ENCODE measurements around the gene EFHC1. TPM values are rescaled to one million over a fixed set of nuclear protein-coding genes. Genes with fewer than 3 reads are reported as not detected.

Gene EFHC1
- total RNA-seq, 1 experiment from 2014 or later: 13.2 TPM

- Histone ChIP-seq H2BK120ac (ENCODE audit: low read depth, low read length, poor library complexity, severe bottlenecking) (no peak overlapping the region), H3K27me3 (ENCODE audit: insufficient read depth, low read length) (no peaks in the 10 kb centered on the region), H3K23me2 (ENCODE audit: insufficient read length, low read depth, low read length, poor library complexity, severe bottlenecking) (no peaks in the 10 kb centered on the region), H3K18ac (ENCODE audit: insufficient read length, low read depth, low read length) (no peak overlapping the region), H3K4me1 (ENCODE audit: insufficient read depth, low read length) (peaks cover 4% of the 10 kb centered on the region; the same call in 1 of the 2 replicates), H4K5ac (ENCODE audit: insufficient read length, low read depth, low read length) (no peak overlapping the region), H2AK5ac (ENCODE audit: insufficient read length, low read length) (no peak overlapping the region), H2BK15ac (ENCODE audit: low read depth, low read length) (no peak overlapping the region), H3K4ac (ENCODE audit: low read depth, low read length) (no peak overlapping the region), H3K79me2 (ENCODE audit: insufficient read depth, low read length) (no peaks in the 10 kb centered on the region), H2BK20ac (ENCODE audit: low read depth, low read length, poor library complexity, severe bottlenecking) (no peak overlapping the region), H2AFZ (ENCODE audit: low read length) (no peak overlapping the region), H3T11ph (ENCODE audit: low read length) (no peak overlapping the region), H3K14ac (ENCODE audit: insufficient read depth, low read length) (no peak overlapping the region), H4K8ac (replicated peaks; ENCODE audit: insufficient read length, low read depth, low read length) (no peak overlapping the region), H3K23ac (ENCODE audit: insufficient read length, low read depth, low read length) (no peak overlapping the region), H4K20me1 (ENCODE audit: control insufficient read depth, insufficient read depth, insufficient read length) (no peaks in the 10 kb centered on the region), H3K4me2 (ENCODE audit: insufficient read depth, insufficient read length, low read length) (no peak overlapping the region), H4K91ac (ENCODE audit: insufficient read length, low read depth, low read length) (no peak overlapping the region), H3K9ac (ENCODE audit: extremely low read depth, insufficient read length, low read length) (no peak overlapping the region), H3K56ac (ENCODE audit: insufficient read length, low read depth, low read length) (no peak overlapping the region), H2BK5ac (ENCODE audit: insufficient read length, low read length) (no peak overlapping the region), H3K9me3 (ENCODE audit: control insufficient read depth, low read depth, low read length) (no peaks in the 10 kb centered on the region), H3K27ac (ENCODE audit: insufficient read length, low read depth, low read length) (no peak overlapping the region), H3K79me1 (ENCODE audit: insufficient read depth, low read depth, low read length, poor library complexity, severe bottlenecking) (no peaks in the 10 kb centered on the region), H2BK12ac (ENCODE audit: insufficient read length, low read depth, low read length) (no peak overlapping the region)
- H3K4me3 Mint-ChIP-seq: no peak overlapping the region
- no peaks in the 10 kb centered on the region for H3K9me3 Mint-ChIP-seq
- peak; percentile 46 for TF ChIP-seq CTCF (conservative IDR thresholded peaks at IDR 0.05)
- peak overlapping the region in 2 of 3 experiments; percentile 47 to 70; a peak in 1 of 7 replicates for H3K27ac Mint-ChIP-seq
- peaks cover 20 to 28% of the 10 kb centered on the region in 2 experiments for H3K4me1 Mint-ChIP-seq
- H3K36me3 Mint-ChIP-seq (ENCODE audit: insufficient read depth in 1 of 3, low read depth in 3 of 3): peaks cover 18 to 55% (median 33%) of the 10 kb centered on the region in 3 experiments; a peak in 6 of 7 replicates
- WGBS (ENCODE audit: extremely low coverage, insufficient read length, low lambda C conversion rate): no CpG with 5 or more reads among the region's 16 CpGs
- no peak for DNase-seq
- no peaks in the 10 kb centered on the region for H3K27me3 Mint-ChIP-seq (ENCODE audit: low read depth)
These were observed 85.7 kb downstream of the EFHC1 start for GRCh38 chr6:52505726-52506409.

All from H9 (cell line).